HG03103 (cell line): Measurements from ENCODE around the gene SPAG16.

Experiments
- ATAC-seq: cut with Tn5 transposase; IDR thresholded peaks from one replicate; pipeline ENCODE4 v1.9.1; 2021; ENCODE audit warnings: low read depth; ENCODE audit not compliant: unreplicated experiment

Gene SPAG16

GRCh38 chr2:214126135-214126534 lies 841.9 kb downstream of the SPAG16 start:
- no peak for ATAC-seq

DNA sequence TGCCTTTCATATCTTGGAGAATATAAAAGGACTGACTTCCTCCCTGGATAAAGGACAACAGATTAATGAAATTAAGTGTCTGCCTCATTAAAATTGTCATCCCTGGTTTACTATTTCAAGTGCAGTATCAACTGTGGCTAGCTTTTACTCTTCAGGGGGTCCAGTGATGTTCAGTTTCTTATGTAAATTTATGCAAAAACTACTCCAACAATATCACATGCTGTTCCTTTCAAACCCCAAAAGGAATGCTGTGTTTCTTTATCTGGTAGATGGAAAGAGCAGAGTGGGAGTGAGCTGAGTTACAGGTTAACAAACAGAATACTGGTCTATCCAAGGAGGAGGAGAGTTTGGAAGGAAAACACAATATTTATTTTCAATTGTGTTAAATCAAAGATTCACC lies 842.9 kb downstream of the SPAG16 start:
- ATAC-seq, result no peak

DNA sequence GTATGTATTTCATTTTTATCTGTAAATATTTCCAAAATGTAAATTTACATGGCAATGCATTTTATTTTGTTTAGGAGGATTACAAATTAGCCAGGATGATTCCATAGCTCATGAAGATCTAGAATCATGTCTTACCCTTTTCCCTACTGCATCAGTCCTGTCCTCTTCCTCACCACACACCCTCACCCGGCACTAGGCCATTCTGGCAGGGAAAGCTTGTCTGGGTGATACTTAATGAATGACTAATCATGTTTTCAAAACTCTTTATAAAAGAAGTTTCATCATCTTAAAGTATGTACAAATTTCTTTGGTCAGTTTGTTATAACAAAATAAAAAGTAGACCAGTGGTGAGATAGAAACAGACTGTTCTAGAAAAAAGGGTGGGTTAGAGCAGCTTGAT lies 843.3 kb downstream of the SPAG16 start:
- ATAC-seq, result no peak

DNA sequence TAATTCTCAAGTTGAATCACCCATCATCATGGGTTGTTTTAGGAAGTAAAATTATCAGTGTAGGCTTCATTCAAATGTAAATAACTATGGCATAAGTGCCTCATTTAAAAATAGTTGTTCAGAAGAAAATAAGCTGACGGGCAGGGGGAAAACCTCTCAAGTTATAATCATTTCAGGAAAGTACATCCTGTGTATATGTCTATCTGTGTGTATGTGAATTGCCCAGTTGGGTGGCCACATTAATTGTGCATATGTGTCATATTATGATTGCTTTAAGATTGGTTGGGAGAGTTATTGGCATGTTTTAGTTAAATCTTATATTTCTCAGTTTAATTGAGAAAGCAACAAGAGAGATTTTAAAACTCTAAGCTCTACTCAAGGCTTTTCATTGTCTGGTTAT lies 843.8 kb downstream of the SPAG16 start:
- no peak for ATAC-seq

DNA sequence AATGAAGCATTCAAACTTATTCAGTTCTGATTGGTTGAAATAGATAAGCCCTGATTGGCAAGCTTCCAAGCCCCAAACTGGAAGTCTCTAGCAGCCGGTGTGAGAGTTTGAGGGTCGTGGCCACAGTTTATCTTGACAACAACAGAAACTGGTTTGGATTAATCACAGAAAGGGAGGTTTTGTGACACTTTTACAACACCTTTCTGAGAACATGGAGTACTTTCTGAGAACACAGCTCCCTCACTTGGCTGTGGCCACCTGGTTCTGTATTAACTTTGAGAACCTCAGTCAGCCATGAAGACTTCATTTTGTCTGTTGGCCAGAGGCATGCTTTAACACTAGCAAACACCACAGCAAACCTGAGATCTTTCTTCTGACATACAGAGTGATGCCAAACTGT lies 845.9 kb downstream of the SPAG16 start:
- ATAC-seq, result no peak

DNA sequence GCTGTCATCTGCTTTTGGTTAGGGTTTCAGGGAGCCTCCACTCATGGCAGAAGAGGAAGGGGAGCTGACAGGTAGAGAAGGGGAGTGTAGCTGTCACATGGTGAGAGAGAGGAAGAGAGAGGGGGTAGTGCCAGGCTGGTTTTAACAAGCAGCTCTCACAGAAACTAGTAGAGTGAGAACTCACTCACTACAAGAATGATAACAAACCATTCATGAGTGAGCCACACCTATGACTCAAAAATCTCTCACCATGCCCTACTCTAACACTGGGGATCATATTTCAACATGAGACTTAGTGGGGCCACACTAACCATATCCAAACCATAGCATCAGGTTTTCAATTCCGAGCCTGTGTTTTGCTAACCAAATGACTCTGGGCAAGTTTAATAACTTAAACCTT lies 851.7 kb downstream of the SPAG16 start:
- ATAC-seq, result no peak

GRCh38 chr2:214138779-214139178 lies 854.5 kb downstream of the SPAG16 start:
- ATAC-seq, result no peak

DNA sequence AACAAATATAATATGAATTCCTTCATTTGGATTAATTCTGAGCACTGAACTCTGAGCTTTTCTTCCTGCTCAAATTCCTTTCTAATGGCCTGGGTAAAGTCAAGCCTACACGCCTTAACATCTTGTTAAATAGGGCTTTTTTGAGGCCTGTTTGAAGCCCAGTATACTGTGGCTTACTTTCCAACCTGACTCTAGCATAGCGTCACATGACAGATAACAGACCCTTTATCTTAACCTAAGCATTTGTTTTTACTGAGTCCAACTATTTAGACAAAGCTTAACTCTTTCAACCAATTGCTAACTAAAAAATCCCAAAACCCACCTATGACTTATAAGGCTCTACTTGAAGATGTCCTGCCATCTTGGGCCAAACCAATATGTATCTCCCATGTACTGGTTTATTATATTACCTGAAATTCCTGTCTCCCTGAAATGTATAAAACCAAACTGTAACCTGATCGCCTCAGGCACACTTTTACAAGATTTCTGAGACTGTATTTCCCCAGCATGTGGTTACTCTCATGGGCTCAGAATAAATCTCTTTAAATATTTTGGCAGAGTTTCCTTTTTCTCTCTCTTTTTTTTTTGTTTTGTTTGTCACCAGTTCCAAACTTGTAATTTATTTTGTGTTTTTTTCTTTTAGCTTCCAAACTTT lies 855.5 kb downstream of the SPAG16 start:
- ATAC-seq, result no peak

GRCh38 chr2:214156971-214157370 lies 872.7 kb downstream of the SPAG16 start:
- peak; percentile 64 for ATAC-seq

GRCh38 chr2:214158851-214159250 lies 874.6 kb downstream of the SPAG16 start:
- ATAC-seq, result no peak

DNA sequence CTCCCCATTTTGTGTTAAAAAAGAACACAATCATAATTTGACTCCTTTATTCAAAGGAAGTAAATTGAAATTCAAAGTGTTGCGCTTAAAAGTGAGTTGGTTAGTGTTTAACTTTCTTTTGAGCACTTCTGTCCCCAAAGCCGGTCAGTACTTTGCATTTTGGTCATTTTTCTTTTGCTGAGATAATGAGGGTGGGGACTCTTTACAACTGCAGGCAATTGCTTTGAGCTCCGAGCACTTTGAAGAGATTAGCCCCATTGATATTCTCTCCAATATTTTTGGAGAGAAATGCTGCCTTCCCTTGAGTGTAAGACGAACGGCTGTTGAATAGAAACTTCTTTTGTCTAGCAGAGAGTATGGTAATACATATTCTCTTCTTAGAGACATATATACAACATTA lies 885.0 kb downstream of the SPAG16 start:
- ATAC-seq, result no peak

DNA sequence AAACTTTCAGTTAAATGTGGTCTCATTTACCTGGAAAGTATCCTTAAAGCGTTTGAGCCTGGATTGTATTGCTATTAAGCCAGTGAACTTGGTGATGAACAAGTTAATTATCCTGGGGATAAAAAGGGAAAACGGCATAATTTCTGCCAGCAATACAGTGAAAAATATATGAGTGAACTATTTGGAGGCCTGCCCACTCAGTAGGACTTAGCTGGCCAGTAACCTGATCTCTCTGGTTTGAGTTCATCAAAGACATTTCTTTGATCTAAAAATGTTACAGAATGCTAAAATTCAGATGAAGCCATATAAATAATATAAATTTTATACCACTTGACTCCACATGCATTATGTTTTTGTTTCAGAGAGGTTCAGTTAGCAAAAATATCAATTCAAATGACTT lies 885.5 kb downstream of the SPAG16 start:
- ATAC-seq, result no peak

DNA sequence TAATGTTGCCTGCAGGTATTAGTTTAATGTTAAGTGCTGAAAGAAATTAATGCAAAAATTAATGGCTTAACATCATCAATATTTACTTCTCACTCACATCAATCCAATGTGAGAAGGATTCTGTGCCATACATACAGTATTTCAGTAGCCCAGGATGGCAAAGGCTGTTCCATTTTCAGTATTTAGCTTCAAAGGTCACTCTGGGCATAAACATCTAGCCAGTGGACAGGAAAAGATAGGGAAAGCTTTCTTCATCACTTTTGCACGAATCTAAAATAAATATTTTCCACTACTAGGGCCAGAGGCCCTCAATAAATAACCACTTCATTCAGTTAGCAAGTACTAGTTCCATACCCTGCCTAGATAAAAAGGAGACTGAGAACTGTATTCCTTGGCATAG lies 890.3 kb downstream of the SPAG16 start:
- ATAC-seq, result no peak

DNA sequence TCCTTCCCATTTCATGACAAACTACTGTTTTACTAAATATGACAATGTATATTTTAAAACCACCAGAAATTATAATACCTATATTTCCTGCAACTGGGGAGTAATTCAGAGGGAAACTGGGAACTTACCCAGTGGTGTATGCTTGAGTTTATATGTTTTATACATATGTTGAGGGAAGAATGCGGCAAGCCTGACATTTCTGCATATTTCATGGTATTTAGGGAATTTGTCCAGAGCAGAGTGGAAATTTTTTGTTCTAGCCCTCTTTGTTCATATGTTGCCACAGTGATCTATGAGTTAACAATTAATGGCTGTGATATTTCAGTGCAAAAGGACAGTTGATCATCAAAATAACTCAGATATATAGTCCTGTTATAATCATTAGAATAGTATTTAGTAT lies 895.8 kb downstream of the SPAG16 start:
- ATAC-seq, result no peak

- ATAC-seq, result no peak
Measured at GRCh38 chr2:214180686-214181085, 896.4 kb downstream of the SPAG16 start.

GRCh38 chr2:214184461-214184860 lies 900.2 kb downstream of the SPAG16 start:
- no peak for ATAC-seq

GRCh38 chr2:214185546-214185945 lies 901.3 kb downstream of the SPAG16 start:
- no peak for ATAC-seq

DNA sequence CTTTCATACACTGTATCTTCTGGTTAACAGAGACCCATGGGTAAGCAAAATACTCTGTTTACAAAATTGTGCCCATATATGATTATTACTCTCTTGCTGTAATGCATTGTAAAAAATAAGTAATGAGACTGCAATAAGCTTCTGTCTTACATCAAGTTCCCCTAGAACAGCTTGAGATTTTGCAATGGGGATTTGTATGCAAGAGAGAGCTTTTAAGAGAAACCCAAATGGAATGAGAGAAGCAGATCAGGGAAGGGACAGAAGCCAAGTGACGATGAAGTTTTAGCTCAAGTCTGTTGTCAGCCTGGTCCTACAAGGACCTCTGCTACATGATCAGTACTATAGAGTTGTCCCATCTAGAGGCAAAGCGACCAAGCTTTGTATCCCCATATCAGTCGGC lies 908.4 kb downstream of the SPAG16 start:
- ATAC-seq, result no peak

- no peak for ATAC-seq
Measured at GRCh38 chr2:214193943-214194342, 909.7 kb downstream of the SPAG16 start.

DNA sequence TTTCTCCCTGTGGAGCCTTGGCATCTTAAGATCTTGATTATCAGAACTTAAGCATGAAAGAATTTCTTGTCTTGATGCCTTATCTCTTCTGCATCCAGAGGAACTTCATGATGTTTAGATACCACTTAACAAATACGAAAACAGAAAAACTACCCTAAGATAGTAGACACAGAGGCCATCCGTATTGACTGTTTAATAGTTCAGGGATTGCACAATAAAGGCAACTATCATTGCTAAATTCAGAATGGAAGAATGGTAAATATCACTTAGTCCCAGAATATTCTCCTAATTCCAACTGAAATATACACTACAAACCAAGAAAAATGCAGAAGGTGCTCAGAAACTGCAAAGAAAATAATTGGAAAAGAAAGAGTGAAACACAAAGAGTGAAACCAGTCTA lies 912.0 kb downstream of the SPAG16 start:
- no peak for ATAC-seq

- no peak for ATAC-seq
Measured at GRCh38 chr2:214201892-214202291, 917.6 kb downstream of the SPAG16 start.

DNA sequence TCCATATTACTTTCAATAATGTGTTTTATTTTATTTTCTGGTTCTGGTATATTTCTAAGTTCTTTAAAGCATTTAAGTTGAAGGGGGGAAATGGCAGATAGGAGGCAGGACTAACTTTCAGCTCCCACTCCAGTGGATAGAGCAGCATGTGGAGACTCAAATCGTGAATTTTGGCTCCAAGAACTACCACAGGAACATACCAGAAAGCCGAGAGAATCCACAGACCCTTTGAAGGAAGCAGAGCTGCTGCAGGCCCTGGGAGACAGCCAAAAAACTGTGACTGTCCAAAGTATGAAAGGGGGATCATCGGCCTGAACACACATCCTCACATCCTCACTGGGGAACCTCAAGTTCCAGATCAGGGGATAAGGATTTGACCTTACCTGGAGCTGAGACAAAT lies 919.0 kb downstream of the SPAG16 start:
- ATAC-seq, result no peak

GRCh38 chr2:214203744-214204289 lies 919.6 kb downstream of the SPAG16 start:
- no peak for ATAC-seq
